ENCODE data around the gene SOX18. TPM values are rescaled to one million over a fixed set of nuclear protein-coding genes. Genes with fewer than 3 reads are reported as not detected.
A peak's percentile ranks its signal among the peaks of the same experiment; 100 is the strongest.

SOX18 gene
- total RNA-seq, 2 experiments from 2014 or later: 0.25 TPM

DNA sequence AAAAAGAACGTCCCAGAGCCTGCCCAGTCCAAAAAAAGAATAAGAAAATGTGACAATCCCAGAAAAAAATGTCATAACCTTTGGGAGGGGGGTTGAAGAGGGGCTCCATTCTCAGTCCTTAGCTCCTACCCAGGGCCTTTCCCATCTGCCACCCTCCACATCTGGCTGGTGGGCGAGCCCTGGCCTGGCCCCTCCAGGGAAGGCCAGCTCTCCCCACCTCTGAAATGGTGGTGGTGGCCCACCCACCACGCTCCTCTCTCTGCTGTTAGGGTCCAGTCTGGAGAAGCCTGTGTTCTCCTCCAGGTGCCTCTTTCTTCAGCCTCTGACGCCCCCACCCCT is 29.5 kb upstream of the SOX18 start:
- CTCF ChIA-PET: interaction anchor here (1.0 to 2.6 kb wide), 10 partner anchors 9 to 292 kb away, joined by 3 to 19 read pairs (median 3); partner anchors contain the start of genes PRPF6, SAMD10 and TCEA2
- Mint-ChIP-seq H3K4me1 (peaks cover 55% of the 10 kb centered on the region), H3K36me3 (ENCODE audit: low read depth) (peaks cover 46% of the 10 kb centered on the region), H3K27ac (peak overlapping the region; percentile 92), H3K27me3 (peaks cover 16% of the 10 kb centered on the region), H3K4me3 (peak overlapping the region; percentile 93), H3K9me3 (no peaks in the 10 kb centered on the region)
- no peak for DNase-seq
- POLR2A ChIA-PET: interaction anchor here (2.0 to 5.9 kb wide), 5 partner anchors 10 to 41 kb away, joined by 8 to 74 read pairs (median 10); partner anchors contain the start of gene TCEA2

DNA sequence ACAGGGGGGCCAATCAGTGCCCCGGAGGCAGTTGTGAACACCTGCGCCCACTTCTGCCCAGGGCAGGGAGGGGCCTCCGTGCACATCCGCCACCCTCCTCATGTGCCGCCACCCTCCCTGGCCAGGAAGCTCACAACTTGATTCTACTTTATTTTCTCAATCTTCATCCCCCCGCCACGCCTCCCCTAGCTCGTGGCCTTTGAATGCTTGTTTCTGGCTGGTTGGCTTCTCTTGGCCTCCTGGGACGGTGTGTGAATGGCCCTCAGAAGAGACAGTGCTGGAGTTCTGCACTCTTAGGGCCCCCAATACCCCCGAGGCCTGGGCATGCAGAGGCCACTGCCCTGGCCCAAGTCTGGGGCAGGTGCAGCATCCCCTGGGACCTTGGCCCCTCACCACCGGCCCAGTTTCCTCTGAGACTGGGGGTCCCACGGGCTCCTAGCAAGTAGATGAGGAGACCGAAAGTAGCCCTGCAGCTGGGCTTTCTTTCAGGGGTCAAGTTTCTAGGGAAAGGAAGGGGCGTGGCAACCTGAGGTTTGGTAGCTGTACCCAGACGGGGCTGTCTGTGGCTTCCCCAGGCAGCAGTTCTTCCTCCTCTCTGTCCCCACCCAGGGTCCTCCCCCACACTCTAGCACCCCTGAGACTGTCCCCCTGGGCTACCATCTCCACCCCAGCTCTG is 28.6 kb upstream of the SOX18 start:
- Mint-ChIP-seq H3K4me1 (peaks cover 56% of the 10 kb centered on the region), H3K36me3 (ENCODE audit: low read depth) (peaks cover 51% of the 10 kb centered on the region), H3K27ac (peak overlapping the region; percentile 92), H3K9me3 (no peaks in the 10 kb centered on the region), H3K4me3 (peak overlapping the region; percentile 93), H3K27me3 (peaks cover 13% of the 10 kb centered on the region)
- CTCF ChIA-PET: interaction anchor here (0.9 to 2.6 kb wide), 9 partner anchors 8 to 540 kb away, joined by 3 to 19 read pairs (median 4); partner anchors contain the start of genes PRPF6 and SAMD10
- POLR2A ChIA-PET: interaction anchor here (0.8 to 5.9 kb wide), 9 partner anchors 8 to 100 kb away, joined by 3 to 74 read pairs (median 5); partner anchors contain the start of genes SAMD10 and TCEA2
- DNase-seq: peak; percentile 82

GRCh38 chr20:64077541-64077875 is 28.1 kb upstream of the SOX18 start:
- H3K9me3 Mint-ChIP-seq: no peaks in the 10 kb centered on the region
- ChIA-PET CTCF (interaction anchor here (0.9 to 2.6 kb wide), 8 partner anchors 8 to 291 kb away, joined by 3 to 19 read pairs (median 6); partner anchors contain the start of genes PRPF6 and SAMD10), POLR2A (interaction anchor here (0.9 to 5.9 kb wide), 8 partner anchors 8 to 341 kb away, joined by 3 to 74 read pairs (median 5); partner anchors contain the start of genes LIME1 and SAMD10)

DNA sequence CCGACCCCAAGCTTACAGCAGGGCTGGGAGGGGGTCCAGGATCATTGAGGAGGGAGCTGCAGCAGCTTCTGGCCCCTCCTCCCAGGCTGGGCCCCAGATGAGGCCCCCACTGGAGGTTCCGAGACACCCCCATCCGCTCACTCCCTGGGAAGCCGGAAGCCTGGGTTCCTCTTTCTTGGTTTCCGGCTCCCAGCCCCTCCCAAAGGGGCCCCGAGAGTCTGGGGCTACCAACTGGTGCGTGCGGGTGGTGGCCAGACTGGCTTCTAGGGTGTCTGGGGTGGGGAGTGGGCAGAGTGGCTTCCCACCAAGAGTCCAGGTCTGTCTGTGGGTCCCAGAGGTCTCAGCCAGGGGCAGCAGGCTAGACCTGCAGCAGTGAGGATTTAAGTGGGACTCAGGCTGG is 27.7 kb upstream of the SOX18 start:
- peak overlapping the region; percentile 93 for H3K4me3 Mint-ChIP-seq
- H3K36me3 Mint-ChIP-seq (ENCODE audit: low read depth): peaks cover 60% of the 10 kb centered on the region
- peaks cover 7% of the 10 kb centered on the region for H3K27me3 Mint-ChIP-seq
- peak; percentile 61 for DNase-seq
- no peaks in the 10 kb centered on the region for H3K9me3 Mint-ChIP-seq
- POLR2A ChIA-PET: interaction anchor here (1.4 to 5.9 kb wide), 2 partner anchors 12 to 340 kb away, joined by 5 to 74 read pairs; partner anchors contain the start of gene LIME1
- H3K4me1 Mint-ChIP-seq: peaks cover 55% of the 10 kb centered on the region
- CTCF ChIA-PET: interaction anchor here (1.0 to 2.5 kb wide), 2 partner anchors 10 to 43 kb away, joined by 3 to 12 read pairs; no protein-coding TSS in a partner anchor
- H3K27ac Mint-ChIP-seq: peak overlapping the region; percentile 92

More at GRCh38 chr20:64077541-64077875, 28.1 kb upstream of the SOX18 start:
- H3K27ac Mint-ChIP-seq: peak overlapping the region; percentile 92
- H3K36me3 Mint-ChIP-seq (ENCODE audit: low read depth): peaks cover 56% of the 10 kb centered on the region
- peaks cover 10% of the 10 kb centered on the region for H3K27me3 Mint-ChIP-seq
- H3K4me3 Mint-ChIP-seq: peak overlapping the region; percentile 93
- DNase-seq: no peak
- peaks cover 54% of the 10 kb centered on the region for H3K4me1 Mint-ChIP-seq

DNA sequence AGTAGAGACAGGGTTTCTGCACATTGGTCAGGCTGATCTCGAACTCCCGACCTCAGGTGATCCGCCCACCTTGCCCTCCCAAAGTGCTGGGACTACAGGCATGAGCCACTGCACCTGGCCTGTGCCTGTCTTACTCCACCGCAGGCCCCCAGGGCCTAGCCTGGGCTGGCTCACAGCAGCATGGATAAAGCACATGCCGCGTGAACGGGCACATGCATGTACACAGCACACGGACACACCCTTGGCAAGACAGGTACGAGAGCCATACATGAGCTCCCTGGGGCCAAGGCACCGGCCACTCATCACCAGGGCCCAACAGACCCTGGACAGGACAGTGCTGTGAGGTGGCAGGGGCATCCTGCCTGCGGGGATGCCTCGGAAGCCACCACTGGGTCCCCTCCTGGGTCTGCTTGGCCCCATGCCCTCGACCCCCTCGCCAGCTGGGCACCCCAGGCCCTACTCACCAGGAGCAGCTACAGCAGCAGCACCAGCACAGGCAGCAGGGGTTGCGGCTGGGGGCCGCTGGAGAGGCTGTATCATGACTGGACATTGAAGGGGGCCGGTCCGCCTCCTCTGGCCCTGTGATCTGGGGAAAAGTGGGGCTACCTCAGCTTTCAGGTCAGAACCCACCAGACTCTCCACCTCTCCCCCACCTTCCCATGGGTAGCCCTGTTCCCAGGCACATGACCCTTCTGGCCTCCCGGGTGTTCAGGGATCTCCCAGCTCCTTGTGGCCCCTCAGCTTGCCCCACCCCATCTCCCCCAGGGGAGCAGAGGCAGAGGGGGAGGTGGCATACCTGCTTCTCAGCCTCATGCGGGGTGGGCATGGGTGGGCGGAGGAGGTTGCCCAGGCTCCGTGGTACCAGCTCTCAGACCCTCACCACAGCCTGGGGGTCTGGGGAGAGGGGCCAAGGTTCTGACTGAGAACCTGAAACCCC is 26.9 kb upstream of the SOX18 start:
- H3K27ac Mint-ChIP-seq: peak overlapping the region; percentile 92
- DNase-seq: no peak
- H3K27me3 Mint-ChIP-seq: peaks cover 2% of the 10 kb centered on the region
- H3K4me3 Mint-ChIP-seq: peak overlapping the region; percentile 93
- H3K36me3 Mint-ChIP-seq (ENCODE audit: low read depth): peaks cover 63% of the 10 kb centered on the region
- H3K4me1 Mint-ChIP-seq: peaks cover 49% of the 10 kb centered on the region
- ChIA-PET POLR2A (interaction anchor here (1.0 to 5.9 kb wide), 3 partner anchors 11 to 503 kb away, joined by 3 to 74 read pairs (median 5); partner anchors contain the start of gene LIME1), CTCF (interaction anchor here (1.0 to 1.1 kb wide), 2 partner anchors 7 to 44 kb away, joined by 3 read pairs; no protein-coding TSS in a partner anchor)
- H3K9me3 Mint-ChIP-seq: no peaks in the 10 kb centered on the region

- Mint-ChIP-seq H3K4me3 (no peak overlapping the region), H3K4me1 (peaks cover 46% of the 10 kb centered on the region), H3K9me3 (no peaks in the 10 kb centered on the region), H3K27ac (peak overlapping the region; percentile 62), H3K36me3 (ENCODE audit: low read depth) (peaks cover 63% of the 10 kb centered on the region), H3K27me3 (no peaks in the 10 kb centered on the region)
- DNase-seq: no peak
- ChIA-PET CTCF (interaction anchor here (1.1 kb wide), 1 partner anchor 8 kb away, joined by 3 read pairs; no protein-coding TSS in a partner anchor), POLR2A (interaction anchor here (5.9 kb wide), 1 partner anchor 10 kb away, joined by 74 read pairs; no protein-coding TSS in a partner anchor)
These were observed 26.1 kb upstream of the SOX18 start for GRCh38 chr20:64075556-64075955.

DNA sequence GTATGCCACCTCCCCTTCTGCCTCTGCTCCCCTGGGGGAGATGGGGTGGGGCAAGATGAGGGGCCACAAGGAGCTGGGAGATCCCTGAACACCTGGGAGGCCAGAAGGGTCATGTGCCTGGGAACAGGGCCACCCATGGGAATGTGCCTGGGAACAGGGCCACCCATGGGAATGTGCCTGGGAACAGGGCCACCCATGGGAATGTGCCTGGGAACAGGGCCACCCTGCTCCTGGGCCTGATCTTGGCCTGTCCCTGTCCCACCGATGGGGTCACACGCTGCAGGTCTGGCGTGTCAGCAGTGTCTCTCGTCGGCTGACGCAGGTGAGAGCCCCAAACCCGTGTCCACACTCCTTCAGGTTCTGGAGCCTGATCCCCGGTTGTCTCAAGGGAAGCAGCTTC is 25.5 kb upstream of the SOX18 start:
- peaks cover 63% of the 10 kb centered on the region for H3K36me3 Mint-ChIP-seq (ENCODE audit: low read depth)
- POLR2A ChIA-PET: interaction anchor here (5.9 kb wide), 1 partner anchor 9 kb away, joined by 74 read pairs; no protein-coding TSS in a partner anchor
- DNase-seq: no peak

GRCh38 chr20:64074184-64074789 is 24.8 kb upstream of the SOX18 start:
- H3K9me3 Mint-ChIP-seq: no peaks in the 10 kb centered on the region
- no peak overlapping the region for H3K27ac Mint-ChIP-seq
- POLR2A ChIA-PET: interaction anchor here (0.9 kb wide), 1 partner anchor 8 kb away, joined by 3 read pairs; no protein-coding TSS in a partner anchor
- no peak for DNase-seq
- no peaks in the 10 kb centered on the region for H3K27me3 Mint-ChIP-seq
- H3K4me1 Mint-ChIP-seq: peaks cover 43% of the 10 kb centered on the region
- CTCF ChIA-PET: no interaction called here
- H3K4me3 Mint-ChIP-seq: no peak overlapping the region
- H3K36me3 Mint-ChIP-seq (ENCODE audit: low read depth): peaks cover 63% of the 10 kb centered on the region

More for the DNA sequence above, 25.5 kb upstream of the SOX18 start:
- CTCF ChIA-PET: interaction anchor here (1.1 kb wide), 1 partner anchor 9 kb away, joined by 3 read pairs; no protein-coding TSS in a partner anchor
- Mint-ChIP-seq H3K9me3 (no peaks in the 10 kb centered on the region), H3K27me3 (no peaks in the 10 kb centered on the region), H3K27ac (no peak overlapping the region), H3K4me1 (peaks cover 40% of the 10 kb centered on the region), H3K4me3 (no peak overlapping the region)

DNA sequence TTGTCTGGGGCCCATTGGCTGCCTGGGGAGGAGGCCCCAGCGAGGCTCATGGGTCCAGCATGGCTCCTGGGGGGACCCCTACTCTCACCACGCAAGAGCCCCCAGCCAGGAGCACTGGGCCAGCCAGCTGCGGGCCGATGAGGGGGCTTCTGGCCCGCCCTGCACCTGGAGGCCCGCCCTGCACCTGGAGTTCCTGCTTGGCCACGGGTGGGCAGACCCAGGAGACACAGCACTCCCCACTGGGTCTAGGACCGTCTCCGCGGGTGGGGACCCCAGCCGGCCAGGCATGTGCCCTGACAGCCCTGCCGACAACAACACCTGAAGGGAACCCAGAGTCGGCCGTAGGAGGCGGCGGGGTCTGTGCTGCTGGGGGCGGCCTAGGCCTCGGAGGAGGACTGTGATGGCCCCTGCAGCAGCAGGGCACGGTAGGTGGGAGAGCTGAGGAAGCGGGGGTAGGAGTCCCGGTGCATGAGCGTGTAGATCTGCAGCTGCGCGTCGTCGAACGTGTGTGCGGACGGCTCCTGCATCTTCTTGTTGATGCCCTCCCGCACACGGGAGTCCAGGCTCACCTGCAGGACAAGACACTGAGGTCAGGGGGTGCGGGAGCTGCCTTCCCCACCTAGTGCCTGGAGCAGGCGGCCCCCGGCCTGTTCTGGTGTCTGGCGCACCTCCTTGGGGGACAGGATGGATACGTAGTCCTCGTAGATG is 24.2 kb upstream of the SOX18 start:
- Mint-ChIP-seq H3K27me3 (no peaks in the 10 kb centered on the region), H3K9me3 (no peaks in the 10 kb centered on the region), H3K4me1 (peaks cover 46% of the 10 kb centered on the region), H3K4me3 (no peak overlapping the region), H3K27ac (peak overlapping the region; percentile 40), H3K36me3 (ENCODE audit: low read depth) (peaks cover 57% of the 10 kb centered on the region)
- CTCF ChIA-PET: no interaction called here
- no peak for DNase-seq
- POLR2A ChIA-PET: interaction anchor here (0.9 to 1.2 kb wide), 2 partner anchors 8 to 9 kb away, joined by 3 to 5 read pairs; no protein-coding TSS in a partner anchor

GRCh38 chr20:64072498-64073063 is 23.1 kb upstream of the SOX18 start:
- no peak overlapping the region for H3K27ac Mint-ChIP-seq
- peaks cover 50% of the 10 kb centered on the region for H3K4me1 Mint-ChIP-seq
- ChIA-PET POLR2A (interaction anchor here (1.0 to 1.2 kb wide), 3 partner anchors 8 to 30 kb away, joined by 3 to 5 read pairs (median 3); partner anchors contain the start of gene TCEA2), CTCF (no interaction called here)
- H3K9me3 Mint-ChIP-seq: no peaks in the 10 kb centered on the region
- DNase-seq: no peak
- H3K4me3 Mint-ChIP-seq: no peak overlapping the region
- H3K27me3 Mint-ChIP-seq: no peaks in the 10 kb centered on the region
- H3K36me3 Mint-ChIP-seq (ENCODE audit: low read depth): peaks cover 50% of the 10 kb centered on the region
